Endothelial cell (in vitro differentiated cells): ENCODE data around the gene TENM4. TPM values are rescaled to one million over a fixed set of nuclear protein-coding genes. Genes with fewer than 3 reads are reported as not detected.

Source experiments
- DNase-seq: peaks from one replicate; pipeline ENCODE4 v3.0.0; 2021; ENCODE audit warnings: low spot score
- H3K27ac Mint-ChIP-seq: one replicate; pipeline ENCODE4 v1.8.0; 2021; ENCODE audit warnings: mixed read lengths, inconsistent platforms; ENCODE audit not compliant: unreplicated experiment
- H3K27me3 Mint-ChIP-seq: one replicate; pipeline ENCODE4 v1.8.0; 2021; ENCODE audit warnings: mild to moderate bottlenecking, moderate library complexity, mixed read lengths, inconsistent platforms; ENCODE audit not compliant: unreplicated experiment
- H3K36me3 Mint-ChIP-seq: one replicate; pipeline ENCODE4 v1.8.0; 2021; ENCODE audit warnings: mild to moderate bottlenecking, low read depth, mixed read lengths, inconsistent platforms; ENCODE audit not compliant: unreplicated experiment
- H3K4me1 Mint-ChIP-seq: one replicate; pipeline ENCODE4 v1.8.0; 2021; ENCODE audit warnings: mild to moderate bottlenecking, mixed read lengths, inconsistent platforms; ENCODE audit not compliant: unreplicated experiment
- H3K4me3 Mint-ChIP-seq: one replicate; pipeline ENCODE4 v1.8.0; 2021; ENCODE audit warnings: mild to moderate bottlenecking, mixed read lengths, inconsistent platforms; ENCODE audit not compliant: unreplicated experiment
- H3K9me3 Mint-ChIP-seq: one replicate; pipeline ENCODE4 v1.8.0; 2021; ENCODE audit warnings: mixed read lengths, inconsistent platforms; ENCODE audit not compliant: unreplicated experiment
- total RNA-seq: library from RNA; stranded (reverse); fragmentation: NEBNext Ultra II Directional; extraction: Animal tissue kit (Norgen Biotek cat#: 25700); gene quantifications from one replicate; pipeline ENCODE4 v1.2.1, GENCODE V29; 2021; ENCODE audit not compliant: unreplicated experiment
- TF ChIP-seq, protein P1 (sequence below): fragments of 200-600 bp; sonication (generic); IDR thresholded peaks from one replicate; pipeline ENCODE4 v1.5.0; 2021; ENCODE audit warnings: antibody characterized with exemption; ENCODE audit not compliant: unreplicated experiment

TENM4 gene
- total RNA-seq, 1 donor from 2014 or later, result 1.8 TPM

DNA sequence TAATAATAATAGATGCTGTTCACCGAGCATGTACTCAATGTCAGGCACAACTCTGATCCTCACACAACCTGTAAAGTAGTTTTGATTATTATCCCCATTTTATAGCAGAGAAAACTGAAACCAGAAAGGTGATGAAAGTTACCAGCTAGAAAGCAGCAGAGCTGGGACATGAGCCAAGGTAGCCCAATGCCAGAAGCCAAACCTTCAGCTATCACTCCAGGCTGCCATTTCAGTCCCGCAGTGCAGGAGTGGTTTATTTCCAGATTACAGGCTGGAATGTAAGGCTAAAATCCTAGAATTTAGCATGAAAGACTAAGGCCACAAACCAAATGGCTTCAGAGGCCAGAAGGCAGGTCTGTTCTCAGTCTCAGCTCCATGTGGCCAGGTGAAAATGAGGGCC is 108.8 kb downstream of the TENM4 start:
- H3K4me3 Mint-ChIP-seq, result no peak overlapping the region
- H3K36me3 Mint-ChIP-seq, result no peaks in the 10 kb centered on the region
- no peaks in the 10 kb centered on the region for H3K4me1 Mint-ChIP-seq
- DNase-seq, result no peak
- TF ChIP-seq, protein P1, sequence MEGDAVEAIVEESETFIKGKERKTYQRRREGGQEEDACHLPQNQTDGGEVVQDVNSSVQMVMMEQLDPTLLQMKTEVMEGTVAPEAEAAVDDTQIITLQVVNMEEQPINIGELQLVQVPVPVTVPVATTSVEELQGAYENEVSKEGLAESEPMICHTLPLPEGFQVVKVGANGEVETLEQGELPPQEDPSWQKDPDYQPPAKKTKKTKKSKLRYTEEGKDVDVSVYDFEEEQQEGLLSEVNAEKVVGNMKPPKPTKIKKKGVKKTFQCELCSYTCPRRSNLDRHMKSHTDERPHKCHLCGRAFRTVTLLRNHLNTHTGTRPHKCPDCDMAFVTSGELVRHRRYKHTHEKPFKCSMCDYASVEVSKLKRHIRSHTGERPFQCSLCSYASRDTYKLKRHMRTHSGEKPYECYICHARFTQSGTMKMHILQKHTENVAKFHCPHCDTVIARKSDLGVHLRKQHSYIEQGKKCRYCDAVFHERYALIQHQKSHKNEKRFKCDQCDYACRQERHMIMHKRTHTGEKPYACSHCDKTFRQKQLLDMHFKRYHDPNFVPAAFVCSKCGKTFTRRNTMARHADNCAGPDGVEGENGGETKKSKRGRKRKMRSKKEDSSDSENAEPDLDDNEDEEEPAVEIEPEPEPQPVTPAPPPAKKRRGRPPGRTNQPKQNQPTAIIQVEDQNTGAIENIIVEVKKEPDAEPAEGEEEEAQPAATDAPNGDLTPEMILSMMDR, result no peak
- no peaks in the 10 kb centered on the region for H3K9me3 Mint-ChIP-seq
- peaks cover 3% of the 10 kb centered on the region for H3K27me3 Mint-ChIP-seq
- no peak overlapping the region for H3K27ac Mint-ChIP-seq

DNA sequence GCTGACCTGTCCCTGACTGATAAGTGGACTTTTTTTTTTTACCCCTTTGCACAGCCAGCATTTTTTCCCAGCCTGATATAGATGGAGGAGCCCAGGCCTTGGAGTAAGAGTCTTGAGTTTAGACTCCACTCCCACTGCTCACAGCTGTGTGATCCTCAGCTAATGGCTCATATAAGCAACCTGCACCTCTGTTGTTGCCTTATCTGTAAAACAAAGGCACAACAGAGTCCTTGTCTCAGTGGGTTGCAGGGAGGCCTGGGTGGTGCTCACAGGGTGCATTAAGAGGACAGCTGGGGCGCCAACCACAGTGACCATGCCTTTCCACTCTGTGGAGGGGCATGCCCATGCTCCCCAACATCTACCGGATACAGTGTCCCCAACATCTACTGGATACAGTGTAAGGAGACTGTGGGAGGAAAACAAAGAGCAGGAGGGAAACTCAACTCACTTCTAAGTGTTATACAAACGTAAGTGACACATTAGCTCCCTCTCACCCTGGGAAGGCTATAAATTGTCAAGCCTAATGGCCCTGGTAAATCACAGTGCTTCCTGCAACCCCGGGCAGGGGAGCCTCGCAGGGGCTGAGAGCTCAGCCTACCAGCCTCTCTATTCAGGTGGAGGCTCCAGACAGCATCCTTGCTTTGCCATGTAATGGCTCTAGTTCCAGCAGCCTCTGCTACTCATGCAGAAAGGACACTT is 109.5 kb downstream of the TENM4 start:
- H3K9me3 Mint-ChIP-seq, result no peaks in the 10 kb centered on the region
- no peak overlapping the region for H3K27ac Mint-ChIP-seq
- no peak for DNase-seq
- peaks cover 2% of the 10 kb centered on the region for H3K4me1 Mint-ChIP-seq
- H3K36me3 Mint-ChIP-seq, result no peaks in the 10 kb centered on the region
- TF ChIP-seq, protein P1, result no peak
- peaks cover 3% of the 10 kb centered on the region for H3K27me3 Mint-ChIP-seq
- no peak overlapping the region for H3K4me3 Mint-ChIP-seq

DNA sequence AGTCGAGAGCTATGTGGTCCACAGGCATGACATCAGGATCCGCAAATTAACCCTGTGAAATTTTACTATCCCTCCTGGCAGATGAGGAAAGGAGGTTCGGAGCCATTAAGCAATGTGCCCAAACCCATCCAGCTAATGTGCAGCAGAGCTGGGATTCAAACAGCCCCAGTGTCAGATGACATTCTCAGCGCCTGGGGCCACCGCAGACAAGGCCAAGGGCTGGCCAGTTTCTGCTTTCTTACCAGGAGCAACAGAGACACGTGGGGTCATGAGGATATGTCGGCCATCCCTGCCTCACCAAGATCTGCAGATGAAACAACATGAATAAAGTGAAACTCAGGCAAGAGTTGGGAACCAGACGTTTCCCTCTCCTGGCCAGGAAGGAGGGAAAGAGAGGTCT is 110.2 kb downstream of the TENM4 start:
- H3K36me3 Mint-ChIP-seq, result no peaks in the 10 kb centered on the region
- H3K27me3 Mint-ChIP-seq, result peaks cover 3% of the 10 kb centered on the region
- H3K27ac Mint-ChIP-seq, result no peak overlapping the region
- H3K4me3 Mint-ChIP-seq, result no peak overlapping the region
- TF ChIP-seq, protein P1, result no peak
- H3K4me1 Mint-ChIP-seq, result peaks cover 4% of the 10 kb centered on the region
- H3K9me3 Mint-ChIP-seq, result no peaks in the 10 kb centered on the region
- no peak for DNase-seq

DNA sequence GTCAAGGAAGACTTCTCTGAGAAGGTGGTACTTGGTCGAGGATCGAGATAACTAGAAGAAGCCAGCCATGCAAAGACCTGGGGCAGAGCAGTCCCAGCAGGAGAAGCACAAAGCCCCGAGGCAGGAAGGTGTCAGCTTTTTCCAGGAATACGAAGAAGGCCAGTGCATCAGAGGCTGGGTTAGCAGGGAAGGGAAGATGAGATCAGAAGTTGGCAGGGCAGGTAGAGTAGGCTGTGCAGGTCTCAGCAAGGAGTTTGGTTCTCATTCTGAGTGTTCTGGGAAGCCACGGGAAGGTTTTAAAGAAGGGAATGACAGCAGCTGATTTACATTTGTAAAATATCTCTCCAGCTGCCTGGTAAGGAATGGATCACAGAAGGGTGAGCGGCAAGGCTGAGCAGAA is 111.3 kb downstream of the TENM4 start:
- no peak for DNase-seq
- Mint-ChIP-seq H3K27ac (no peak overlapping the region), H3K4me3 (no peak overlapping the region), H3K27me3 (peaks cover 3% of the 10 kb centered on the region), H3K4me1 (peaks cover 4% of the 10 kb centered on the region), H3K36me3 (no peaks in the 10 kb centered on the region), H3K9me3 (no peaks in the 10 kb centered on the region)
- TF ChIP-seq, protein P1, result no peak

DNA sequence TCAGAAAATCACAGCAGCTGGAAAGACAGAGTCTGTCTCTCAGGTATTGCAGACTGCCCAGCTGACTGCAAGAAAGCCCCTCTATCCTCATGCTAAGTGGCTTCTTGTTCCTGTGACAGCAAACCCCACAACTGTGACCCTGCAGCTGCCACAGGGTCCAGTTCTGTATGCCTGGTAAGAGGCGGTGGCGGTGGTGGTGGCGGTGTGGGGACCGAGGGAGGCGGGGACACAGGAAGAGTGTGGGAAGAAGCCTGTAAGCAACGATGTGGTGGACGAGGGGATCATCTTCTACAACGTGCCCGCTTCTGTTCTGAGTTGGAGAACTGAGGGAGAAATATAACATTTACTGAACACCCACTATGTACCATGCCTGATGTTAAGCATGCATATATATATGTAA is 112.4 kb downstream of the TENM4 start:
- TF ChIP-seq, protein P1, result no peak
- H3K36me3 Mint-ChIP-seq, result no peaks in the 10 kb centered on the region
- H3K27me3 Mint-ChIP-seq, result peaks cover 1% of the 10 kb centered on the region
- H3K27ac Mint-ChIP-seq, result no peak overlapping the region
- peaks cover 4% of the 10 kb centered on the region for H3K4me1 Mint-ChIP-seq
- H3K4me3 Mint-ChIP-seq, result no peak overlapping the region
- H3K9me3 Mint-ChIP-seq, result no peaks in the 10 kb centered on the region
- DNase-seq, result no peak
